Stimulated activated CD8-positive, alpha-beta memory T cell treated with anti-CD3 and anti-CD28 coated beads, Interleukin-15, amount 100 ng/mL, for 48 hours (primary cell): Measurements from ENCODE around the gene ASTL.

Source experiments
- DNase-seq, 2 donors: peaks; one replicate each; pipeline ENCODE4 v3.0.0-alpha.2; 2020; ENCODE audit warnings: low read depth in 2 of 2

Gene ASTL

GRCh38 chr2:96113367-96113677 lies 25.0 kb downstream of the ASTL start:
- DNase-seq: no peak

- DNase-seq: no peak
These were observed 25.6 kb downstream of the ASTL start for GRCh38 chr2:96112501-96113366.

GRCh38 chr2:96111823-96112500 lies 26.3 kb downstream of the ASTL start:
- DNase-seq: no peak

GRCh38 chr2:96111257-96111640 lies 27.1 kb downstream of the ASTL start:
- DNase-seq: no peak

- DNase-seq: no peak
These were observed 27.6 kb downstream of the ASTL start for GRCh38 chr2:96110621-96111256.

- no peak for DNase-seq
These were observed 28.3 kb downstream of the ASTL start for GRCh38 chr2:96109931-96110511.

GRCh38 chr2:96109361-96109680 lies 29.0 kb downstream of the ASTL start:
- no peak for DNase-seq

GRCh38 chr2:96108541-96109360 lies 29.6 kb downstream of the ASTL start:
- no peak for DNase-seq

- DNase-seq: no peak
These were observed 30.2 kb downstream of the ASTL start for GRCh38 chr2:96108151-96108540.

GRCh38 chr2:96107708-96108065 lies 30.6 kb downstream of the ASTL start:
- no peak for DNase-seq

- DNase-seq: no peak
These were observed 31.2 kb downstream of the ASTL start for GRCh38 chr2:96106991-96107707.

- no peak for DNase-seq
These were observed 32.1 kb downstream of the ASTL start for GRCh38 chr2:96105994-96106715.

GRCh38 chr2:96105152-96105915 lies 33.0 kb downstream of the ASTL start:
- no peak for DNase-seq

GRCh38 chr2:96104487-96104861 lies 33.8 kb downstream of the ASTL start:
- no peak for DNase-seq

- no peak for DNase-seq
These were observed 34.4 kb downstream of the ASTL start for GRCh38 chr2:96103761-96104486.

GRCh38 chr2:96103187-96103601 lies 35.1 kb downstream of the ASTL start:
- DNase-seq: no peak

- DNase-seq: no peak
These were observed 35.6 kb downstream of the ASTL start for GRCh38 chr2:96102596-96103186.

GRCh38 chr2:96100893-96101304 lies 37.4 kb downstream of the ASTL start:
- DNase-seq: no peak
